Putamen (tissue), 1 donor: ENCODE measurements around the gene FAM163B.
"Not testable (repeated sequence)": the region's sequence is repeated elsewhere in the genome, so short reads cannot be mapped to it uniquely, and the experiment has no call there.

Source experiments
- DNase-seq: peaks from one replicate; pipeline ENCODE4 v3.0.0-alpha.2; 2016; ENCODE audit warnings: low spot score

FAM163B gene

DNA sequence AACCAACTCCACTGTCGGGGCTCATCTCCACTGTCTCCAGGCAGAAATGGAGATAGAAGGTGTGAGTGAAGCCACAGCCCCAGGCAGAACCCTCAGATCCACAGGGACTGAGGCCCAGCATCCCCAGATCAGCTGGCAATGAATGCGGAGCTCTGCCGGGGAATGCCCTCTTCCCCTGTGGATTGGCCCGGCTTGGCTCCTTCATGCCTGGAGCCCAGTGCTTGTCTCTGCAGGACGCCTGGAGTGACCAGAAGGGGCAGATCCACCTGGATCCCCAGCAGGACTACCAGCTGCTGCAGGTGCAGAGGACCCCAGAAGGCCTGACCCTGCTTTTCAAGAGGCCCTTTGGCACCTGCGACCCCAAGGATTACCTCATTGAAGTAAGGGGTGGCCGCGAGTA, 30.4 kb upstream of the FAM163B start:
- no peak for DNase-seq

DNA sequence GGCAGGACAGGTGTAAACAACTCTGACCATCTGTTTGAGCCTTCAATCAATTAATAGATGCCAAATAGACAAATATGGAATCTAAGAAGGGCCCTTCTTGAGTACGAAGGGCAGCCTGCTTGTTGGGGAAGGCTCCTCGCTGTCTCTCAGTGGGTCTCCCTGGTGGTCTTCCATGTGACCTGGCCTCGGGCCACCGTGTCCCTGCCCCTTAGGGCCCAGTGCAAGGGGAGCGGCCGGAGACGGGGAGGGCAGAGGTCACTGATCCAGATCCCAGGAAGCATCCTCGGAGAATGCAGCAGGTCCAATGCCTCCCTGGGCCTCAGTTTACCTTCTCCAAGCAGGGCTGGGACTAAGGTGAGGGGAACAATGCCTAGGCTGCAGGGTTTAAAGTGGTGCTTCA, 29.5 kb upstream of the FAM163B start:
- DNase-seq = no peak

DNA sequence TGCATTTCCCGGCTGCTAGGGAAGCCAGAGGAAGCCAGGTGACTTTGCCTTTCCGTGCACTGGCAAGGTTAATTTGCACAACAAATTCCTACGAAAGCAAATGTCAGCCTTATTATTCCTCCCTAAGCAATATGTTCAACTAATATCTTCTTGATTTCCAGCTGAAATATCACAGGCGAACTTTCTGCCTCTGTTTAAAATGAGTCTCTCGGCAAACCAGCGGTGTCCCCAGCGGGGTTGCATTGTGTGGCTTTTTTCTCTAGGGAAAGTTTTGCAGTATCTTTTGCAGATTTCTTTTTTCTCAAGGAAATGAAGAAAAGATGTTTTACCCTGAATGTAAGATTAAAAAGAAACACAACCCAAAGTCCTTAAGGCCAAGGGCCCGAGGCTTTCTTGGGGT, 28.9 kb upstream of the FAM163B start:
- no peak for DNase-seq

DNA sequence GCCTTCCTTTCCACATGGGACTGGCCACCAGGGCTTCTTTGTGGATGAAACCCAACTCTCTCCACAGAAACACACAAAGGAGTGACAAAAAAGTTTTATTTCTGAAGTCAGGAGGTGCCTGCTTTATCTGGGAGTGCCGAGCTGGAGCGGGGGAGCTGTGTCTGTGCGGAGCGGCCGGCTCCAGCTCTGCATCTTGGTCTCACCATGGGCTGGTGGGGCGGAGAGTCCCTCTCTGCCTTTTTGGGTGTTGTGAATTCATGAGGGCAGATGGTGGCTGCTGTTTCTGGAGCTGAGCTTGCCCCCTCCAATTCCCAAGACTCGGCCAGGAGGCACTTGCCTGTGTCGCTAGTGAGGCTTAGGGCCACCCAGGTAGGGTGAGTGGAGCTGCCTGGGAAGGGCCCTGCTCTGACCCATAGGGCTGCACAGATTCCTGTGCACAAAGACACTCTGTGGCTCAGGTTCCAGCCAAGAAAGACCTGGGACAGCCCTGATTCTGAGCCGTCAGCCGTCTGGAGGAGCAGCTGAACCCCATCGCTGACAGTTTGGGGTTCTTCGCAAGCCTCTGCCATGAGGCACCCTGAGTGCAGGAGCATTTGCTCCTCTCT, 28.4 kb upstream of the FAM163B start:
- no peak for DNase-seq

DNA sequence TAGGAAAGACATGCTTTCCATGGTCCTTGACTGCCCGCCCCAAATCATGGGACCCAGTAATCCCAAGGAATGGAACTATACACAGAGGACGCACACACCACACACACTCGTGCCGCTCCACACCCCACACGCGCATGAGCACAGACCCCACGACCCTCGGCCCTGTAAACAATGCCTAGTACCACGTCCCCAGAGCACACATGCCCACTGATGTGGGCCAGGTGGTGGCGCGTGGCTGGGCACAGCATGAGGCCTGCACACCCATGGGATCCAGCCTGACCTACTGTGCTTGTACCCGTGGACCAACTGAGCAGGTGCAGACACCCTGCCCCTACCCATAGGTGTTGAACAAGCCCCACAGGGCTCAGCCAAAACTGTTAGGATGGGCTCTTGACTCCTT, 27.7 kb upstream of the FAM163B start:
- DNase-seq = no peak

DNA sequence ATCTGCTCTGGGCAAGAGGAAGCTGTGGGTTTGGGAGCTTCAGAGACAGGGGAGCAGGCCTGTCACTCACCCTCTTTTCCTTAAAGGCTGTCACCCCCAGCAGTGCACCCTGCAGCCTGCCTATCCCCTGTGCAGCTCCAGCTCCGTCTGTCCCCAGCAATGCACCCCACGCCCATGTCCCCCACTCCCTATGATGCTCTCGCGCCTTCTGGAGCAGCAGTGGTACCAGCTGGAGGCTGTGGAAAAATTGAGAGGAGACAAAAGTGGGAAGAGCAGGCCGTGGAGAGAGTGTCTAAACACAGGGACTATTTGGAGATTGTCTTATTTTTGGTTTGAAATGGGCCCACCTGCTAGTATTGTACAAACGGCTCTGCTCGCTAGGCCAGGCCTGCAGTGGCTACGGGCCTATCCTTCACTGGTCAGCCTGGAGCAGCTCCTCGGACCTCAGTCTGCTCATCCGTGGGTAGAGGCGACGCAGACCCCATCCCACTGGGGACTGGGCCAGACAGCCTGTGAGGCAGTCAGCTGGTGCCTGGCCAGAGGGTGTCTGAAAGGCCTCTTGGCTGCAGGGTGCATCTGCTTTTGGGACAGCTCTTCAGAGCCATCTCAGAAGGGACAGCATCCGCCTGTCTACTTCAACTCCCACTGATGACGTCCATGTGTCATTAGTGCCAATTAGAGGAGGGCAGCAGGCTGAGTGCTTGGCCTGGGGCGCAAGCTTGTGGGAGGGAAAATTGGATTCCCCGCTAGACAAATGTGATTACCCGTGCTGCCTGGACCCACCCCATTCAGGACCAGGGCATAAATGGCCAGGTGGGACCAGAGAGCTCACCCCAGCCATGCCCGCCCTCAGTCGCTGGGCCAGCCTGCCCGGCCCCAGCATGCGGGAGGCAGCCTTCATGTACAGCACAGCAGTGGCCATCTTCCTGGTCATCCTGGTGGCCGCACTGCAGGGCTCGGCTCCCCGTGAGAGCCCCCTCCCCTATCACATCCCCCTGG, 26.6 kb upstream of the FAM163B start, which contains the start of gene DBH:
Gene DBH (plus strand): TSS at position 831 of the 999 bp plus-strand sequence. CDS start 9 bp downstream, at position 840.
- DNase-seq = no peak

DNA sequence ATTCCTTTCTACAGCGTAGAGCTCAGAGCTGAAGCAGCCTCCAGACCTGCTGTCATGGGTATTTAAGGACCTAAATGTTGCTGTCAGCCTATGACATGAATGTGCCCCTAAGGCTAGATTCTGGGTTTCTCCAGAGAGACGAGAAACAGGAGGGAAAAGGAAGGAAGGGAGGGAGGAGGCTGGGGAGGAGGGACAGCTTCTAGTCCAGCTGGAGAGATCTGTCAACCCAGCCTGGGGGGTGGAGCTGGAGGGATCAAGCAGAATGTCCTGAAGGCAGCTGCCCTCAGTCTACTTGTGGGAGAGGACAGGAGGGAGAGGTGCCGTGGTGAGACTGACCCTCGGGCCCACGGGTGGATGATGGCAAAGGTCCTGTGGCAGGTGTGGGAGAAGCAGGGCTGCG, 25.9 kb upstream of the FAM163B start:
- DNase-seq = no peak

DNA sequence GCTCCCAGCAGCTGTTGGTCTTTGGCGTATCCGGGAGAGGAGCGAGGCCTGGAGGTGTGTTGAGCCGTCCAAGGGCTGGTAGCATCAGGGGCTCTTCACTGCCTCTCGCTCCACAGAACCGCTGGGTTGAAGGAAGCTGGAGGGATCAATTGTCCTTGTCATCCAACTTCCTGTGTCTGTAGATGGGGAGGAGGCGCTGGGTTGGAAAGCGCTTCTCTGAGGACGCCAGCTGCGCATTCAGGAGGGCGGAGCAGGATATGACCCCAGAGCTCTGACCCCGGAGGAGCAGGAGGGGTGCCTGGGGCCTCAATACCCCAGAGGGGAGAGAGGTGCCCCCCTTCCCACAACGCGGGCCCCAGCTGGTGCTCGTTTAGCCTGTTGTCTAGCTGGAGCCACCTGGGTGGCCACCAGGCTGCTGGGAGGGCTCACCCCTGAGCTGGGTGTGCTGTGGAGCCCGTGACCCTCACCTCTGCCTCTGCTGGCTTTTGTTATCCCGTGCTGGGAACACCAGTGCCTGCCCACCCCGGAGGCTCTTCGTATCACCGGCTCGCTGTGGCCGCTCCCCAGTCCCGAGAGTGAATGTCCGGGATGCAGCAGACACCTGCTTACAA, 25.0 kb upstream of the FAM163B start:
- DNase-seq = no peak

DNA sequence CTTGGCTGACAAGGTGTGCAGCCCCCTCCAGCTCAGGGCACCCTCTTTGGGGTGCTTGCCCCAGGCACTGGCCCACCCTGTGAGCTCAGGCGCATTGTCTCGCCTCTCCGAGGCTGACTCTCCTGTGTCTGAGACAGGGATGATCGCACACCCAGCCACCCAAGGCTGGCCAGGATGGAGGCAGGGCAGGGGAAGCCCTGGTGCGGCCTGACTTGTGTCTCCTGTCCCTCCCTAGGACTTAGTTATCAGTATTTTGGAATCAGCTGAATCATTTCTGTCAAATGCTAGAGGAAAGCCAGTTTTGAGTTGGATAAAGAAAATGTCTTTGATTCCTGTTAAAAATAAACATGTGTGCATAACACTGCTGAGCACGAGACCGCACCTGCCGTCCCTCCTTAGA, 24.5 kb upstream of the FAM163B start:
- no peak for DNase-seq

DNA sequence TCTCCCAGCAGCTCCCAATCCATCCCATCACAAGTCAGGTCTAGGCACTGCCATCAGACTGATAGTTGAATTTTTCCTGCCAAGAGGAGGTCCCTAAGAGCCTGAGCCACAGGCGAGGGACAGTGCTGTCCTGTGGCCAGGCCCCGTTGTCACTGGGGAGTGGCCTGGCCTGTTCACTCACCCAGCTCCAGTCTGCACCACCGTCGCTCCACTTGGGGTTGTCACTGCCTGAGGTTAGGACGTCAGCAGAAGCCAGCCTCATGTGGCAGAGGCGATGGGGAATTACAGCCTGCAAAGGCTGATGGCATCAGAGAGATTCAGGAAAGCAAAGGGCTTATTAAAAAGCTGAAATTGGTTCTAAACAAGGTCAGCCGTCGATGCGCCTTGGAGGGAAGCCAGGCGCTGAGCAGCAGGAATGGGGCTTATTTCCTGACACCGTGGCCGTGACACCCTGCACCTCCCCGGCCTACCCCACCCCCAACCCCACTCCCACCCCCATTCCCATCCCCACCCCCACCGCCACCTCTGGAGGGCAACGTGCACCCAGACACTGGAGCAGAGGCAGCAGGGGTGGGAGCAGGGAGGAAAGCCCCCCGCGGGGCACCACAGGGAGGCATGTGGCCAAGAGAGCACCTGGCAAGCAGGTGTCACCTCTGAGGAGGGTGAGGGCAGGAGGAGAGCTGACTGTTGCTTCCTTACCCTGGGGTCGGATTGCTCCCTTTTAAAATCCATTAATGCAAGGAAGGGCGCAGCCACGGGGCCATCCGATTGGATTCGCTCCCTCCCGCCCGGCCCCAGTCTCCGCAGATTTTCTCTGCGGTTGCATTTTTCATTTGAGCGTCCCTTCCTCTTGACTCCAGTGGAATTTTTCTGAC, 23.9 kb upstream of the FAM163B start:
- no peak for DNase-seq

DNA sequence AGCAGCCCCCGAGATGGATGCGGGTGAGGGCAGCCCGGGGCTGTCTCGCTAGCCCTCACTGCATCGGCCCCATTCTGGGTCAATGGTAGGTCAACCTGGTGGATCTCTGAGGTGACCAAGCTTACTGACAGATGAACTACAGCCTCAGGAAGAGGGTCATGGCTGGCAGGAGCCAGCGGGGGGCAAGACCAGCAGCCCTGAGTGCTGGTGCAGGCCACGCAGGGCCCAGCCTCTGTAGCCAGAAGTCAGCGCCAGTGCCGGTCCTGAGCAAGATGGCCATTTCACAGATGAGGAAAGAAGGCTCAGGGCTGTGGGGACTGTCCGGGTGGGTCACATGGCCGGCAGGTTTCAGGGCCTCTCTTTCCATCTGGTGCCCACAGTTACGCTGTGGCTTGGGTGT, 21.9 kb upstream of the FAM163B start:
- no peak for DNase-seq

DNA sequence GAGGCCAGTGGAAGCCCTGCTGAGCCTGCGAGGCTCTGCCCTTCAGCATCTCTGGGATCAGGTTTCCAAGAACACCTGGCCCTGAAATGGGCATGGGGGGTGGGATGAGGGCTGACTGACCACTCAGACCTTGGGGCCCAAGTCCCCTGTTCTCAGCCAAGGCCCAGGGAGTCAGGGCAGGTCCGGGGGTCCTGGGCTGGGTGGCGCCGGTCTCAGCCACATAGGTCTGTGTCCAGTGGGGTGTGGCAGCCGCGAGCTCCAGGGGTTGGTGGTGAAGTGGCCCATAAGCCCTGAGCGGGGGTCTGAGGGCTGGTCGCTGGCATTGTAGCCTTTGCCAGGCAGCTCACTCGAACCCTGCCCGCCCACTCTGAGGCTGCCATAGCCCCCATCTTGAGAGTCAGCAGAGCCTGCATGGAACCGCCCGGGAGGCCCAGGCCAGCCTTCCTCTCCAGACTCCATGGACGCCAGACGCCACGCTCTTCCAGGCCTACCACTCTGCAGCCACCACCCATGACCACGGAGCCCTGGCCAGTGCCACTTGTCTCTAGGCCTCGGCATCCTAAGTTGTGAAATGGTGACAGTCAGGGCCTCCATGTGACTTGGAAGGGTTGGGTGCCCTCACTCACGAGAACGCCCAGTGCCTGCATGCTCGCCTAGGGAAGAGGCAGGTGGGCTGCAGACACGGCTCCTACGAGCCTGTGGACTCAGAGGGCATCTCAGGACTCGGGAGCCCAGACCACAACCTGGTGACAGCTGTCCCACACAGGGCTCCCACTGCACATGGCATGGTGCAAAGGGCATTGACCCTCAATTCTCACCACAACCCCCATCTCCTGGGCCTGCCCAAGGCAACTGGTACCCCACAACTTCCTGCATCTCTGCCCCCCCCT, 20.3 kb upstream of the FAM163B start:
- no peak for DNase-seq

DNA sequence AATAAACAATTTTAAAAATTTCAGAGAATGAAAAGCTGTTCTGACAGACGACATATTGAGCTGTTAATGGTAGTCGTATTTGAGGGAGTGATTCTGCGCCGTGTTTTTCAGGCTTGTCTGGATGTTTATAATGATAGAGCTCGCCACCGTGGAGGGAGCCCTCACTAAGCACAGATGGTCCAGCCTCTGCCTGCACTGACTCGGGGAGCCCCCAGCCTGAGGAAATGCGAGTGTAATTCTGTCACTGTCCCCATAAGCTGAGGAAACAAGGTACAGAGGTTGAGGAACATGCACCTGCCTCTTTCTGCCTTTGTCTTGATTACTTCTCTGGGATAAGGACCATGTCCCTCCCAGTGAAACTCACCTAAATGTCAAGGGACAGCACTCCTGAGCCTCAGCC, 19.6 kb upstream of the FAM163B start:
- no peak for DNase-seq

DNA sequence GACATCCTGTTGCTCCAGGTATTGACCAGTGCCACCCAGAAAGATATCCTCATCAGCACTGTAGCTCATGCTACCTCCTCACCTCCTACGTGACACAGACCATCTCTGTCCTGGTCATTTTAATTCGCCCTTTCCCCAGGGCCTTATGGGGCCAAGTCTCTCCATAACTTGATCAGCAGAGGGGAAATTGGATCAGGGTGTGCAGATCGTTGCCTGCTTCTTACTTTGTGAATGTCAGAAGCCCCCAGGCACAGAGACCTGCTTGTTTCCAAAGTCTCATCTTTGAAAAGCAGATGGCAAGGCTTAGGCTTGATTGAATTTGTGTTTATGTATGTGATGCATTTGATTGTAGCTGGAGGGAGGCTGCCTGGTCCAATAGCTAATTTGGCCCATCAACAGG, 18.2 kb upstream of the FAM163B start:
- no peak for DNase-seq

DNA sequence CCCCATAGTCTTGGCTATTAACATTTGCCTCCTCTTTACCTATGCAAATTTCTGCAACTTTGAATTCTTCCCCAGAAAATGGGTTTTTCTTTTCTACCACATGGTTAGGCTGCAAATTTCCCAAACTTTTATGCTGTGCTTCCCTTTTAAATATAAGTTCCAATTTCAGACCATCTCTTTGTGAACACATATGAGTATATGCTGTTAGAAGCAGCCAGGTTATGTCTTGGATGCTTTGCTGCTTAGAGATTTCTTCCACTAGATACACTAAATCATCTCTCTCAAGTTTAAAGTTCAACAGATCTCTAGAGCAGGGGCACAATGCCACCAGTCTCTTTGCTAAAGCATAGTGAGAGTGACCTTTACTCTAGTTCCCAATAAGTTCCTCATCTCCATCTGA, 16.8 kb upstream of the FAM163B start:
- not testable (repeated sequence) for DNase-seq

DNA sequence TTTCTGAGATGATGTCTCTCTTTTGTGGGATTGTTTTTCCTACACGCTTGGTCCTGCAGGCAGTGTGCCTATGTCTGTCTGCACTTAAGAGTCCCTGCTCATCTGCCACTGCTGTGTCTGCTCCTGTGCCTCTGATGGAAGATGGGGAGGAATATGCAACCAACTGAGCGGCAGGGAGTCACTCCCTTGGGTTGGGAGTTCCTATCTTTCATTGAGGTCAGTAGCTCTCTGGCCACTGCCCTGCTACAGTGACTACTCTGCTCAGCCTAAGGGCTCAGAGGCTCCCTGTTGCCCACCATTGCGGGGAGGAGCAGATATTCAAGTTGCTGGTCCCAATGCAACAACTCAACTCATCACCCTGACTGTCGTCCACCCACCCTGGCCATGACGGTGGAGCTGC, 13.4 kb upstream of the FAM163B start:
- DNase-seq = no peak

DNA sequence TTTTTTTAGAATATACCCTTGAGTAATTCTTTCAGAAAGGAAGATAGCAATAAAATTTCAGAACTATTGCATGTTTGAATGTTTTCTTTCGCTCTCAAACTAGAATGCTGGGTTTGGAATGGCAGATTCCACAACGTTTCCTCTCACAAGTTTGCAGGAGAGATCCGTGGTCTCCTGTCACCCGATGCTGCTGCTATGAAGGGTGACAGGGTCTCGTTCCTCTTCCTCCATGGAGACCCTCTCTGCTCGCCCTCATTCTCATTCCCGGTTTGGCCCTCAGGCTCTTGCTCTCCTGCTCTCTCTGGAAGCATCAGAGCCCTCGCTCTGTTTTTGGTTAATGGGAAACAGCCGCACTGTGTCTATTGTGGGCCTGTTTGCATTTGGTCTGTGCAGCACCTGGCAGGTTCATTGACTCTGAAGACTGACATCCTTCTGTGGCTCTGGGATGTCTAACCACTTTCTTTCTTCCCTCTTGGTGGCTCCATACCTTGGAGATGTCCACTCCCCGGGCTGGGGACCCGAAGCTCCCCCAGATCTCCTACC, 12.6 kb upstream of the FAM163B start:
- DNase-seq = no peak

DNA sequence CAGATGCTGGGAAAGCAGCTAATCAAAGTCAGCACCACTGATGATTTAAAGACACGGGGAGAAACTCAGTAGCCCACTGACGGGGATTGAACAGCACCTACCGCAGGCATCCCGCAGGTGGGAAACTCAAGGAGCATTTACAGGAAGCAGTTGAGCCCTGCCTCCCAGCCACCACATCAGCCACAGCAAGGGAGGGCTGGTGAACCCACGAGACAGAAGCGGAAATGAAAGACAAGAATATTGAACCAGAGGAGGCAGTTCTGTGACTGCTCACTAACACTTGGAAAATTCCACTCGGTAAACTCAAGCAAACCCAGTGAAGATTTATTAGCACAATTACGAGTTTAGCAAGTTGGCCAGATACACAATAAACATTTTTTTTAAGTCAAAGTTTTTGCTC, 10.6 kb upstream of the FAM163B start:
- DNase-seq = peak; percentile 17

DNA sequence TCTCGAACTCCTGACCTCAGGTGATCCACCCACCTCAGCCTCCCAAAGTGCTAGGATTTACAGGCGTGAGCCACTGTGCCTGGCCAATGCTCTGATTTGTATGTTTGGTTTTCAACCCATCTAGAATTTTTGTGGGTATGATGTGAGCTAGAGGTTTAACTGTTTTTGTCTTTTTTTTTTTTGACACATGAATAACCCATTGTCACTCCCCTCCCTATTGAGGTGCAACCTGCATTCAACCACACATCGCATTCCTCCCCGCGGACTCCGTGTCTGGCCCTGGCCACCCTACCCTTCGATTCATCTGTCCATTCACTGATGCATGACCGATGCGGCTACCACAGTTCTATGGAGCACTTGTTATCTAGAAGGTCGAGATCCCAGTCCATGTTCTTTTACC, 9.5 kb upstream of the FAM163B start:
- DNase-seq = no peak

DNA sequence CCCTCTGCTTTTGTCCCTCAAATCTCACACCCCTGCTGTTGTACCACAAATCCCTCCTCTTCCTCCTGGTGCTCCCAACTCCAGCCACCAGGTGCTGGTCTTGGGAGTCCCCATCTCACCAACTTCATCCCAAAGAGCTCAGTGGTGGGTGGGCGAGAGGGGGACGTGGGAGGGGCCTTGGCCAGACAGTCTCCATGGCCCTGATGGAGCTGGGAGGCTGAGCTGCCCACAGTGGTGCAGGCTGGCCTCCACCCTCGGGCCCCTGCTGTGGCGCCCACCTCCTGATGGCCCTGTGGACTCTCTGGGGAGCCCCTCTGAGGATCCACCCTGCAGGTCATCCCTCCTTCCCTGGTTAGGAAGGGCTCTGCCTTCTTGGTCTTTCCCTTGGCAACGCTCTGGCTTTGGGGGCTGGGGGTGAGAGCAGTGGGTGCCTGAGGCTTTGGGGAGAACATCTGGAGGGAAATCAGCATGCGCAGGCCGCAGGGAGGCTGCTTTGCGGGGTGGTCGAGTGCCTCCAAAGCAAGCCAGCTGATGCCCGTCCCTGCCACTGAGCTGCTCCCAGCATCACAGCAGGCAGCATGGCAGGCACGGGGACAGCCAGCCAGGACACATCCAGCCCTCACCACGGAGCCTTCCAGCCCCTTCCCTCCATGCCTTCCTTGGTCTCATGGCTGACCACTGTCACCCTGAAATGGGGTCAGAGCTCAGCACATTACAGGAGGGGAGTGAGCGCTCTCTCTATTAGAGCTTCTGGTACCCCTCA, 7.6 kb upstream of the FAM163B start:
- no peak for DNase-seq
